Measurements from ENCODE around the gene DKKL1.
A peak's percentile ranks its signal among the peaks of the same experiment; 100 is the strongest.

DKKL1 gene

GRCh38 chr19:49338691-49339300 lies 24.9 kb upstream of the DKKL1 start:
- H3K27ac ChIP-seq (ENCODE audit: low read depth, low read length): no peak overlapping the region
- H3K36me3 ChIP-seq (ENCODE audit: insufficient read depth, low read length): no peaks in the 10 kb centered on the region
- H3K4me3 ChIP-seq (ENCODE audit: low read depth, low read length): peak overlapping the region; percentile 72
- H3K79me2 ChIP-seq (ENCODE audit: control insufficient read depth, insufficient read depth, low read length, unreplicated experiment): no peaks in the 10 kb centered on the region
- H3K27me3 ChIP-seq (ENCODE audit: insufficient read depth, low read length): no peaks in the 10 kb centered on the region
- H3K4me1 ChIP-seq (ENCODE audit: control insufficient read depth, insufficient read depth, low read length, unreplicated experiment): peaks cover 3% of the 10 kb centered on the region
- no peak overlapping the region for H2AFZ ChIP-seq (ENCODE audit: low read length, unreplicated experiment)

GRCh38 chr19:49339301-49340068 lies 24.2 kb upstream of the DKKL1 start:
- H3K27me3 ChIP-seq (ENCODE audit: insufficient read depth, low read length): no peaks in the 10 kb centered on the region
- no peaks in the 10 kb centered on the region for H3K79me2 ChIP-seq (ENCODE audit: control insufficient read depth, insufficient read depth, low read length, unreplicated experiment)
- no peak overlapping the region for H2AFZ ChIP-seq (ENCODE audit: low read length, unreplicated experiment)
- H3K36me3 ChIP-seq (ENCODE audit: insufficient read depth, low read length): no peaks in the 10 kb centered on the region
- H3K4me1 ChIP-seq (ENCODE audit: control insufficient read depth, insufficient read depth, low read length, unreplicated experiment): peaks cover 3% of the 10 kb centered on the region
- 0 out of 2 replicates have a peak overlapping the region, but pooled peaks have one; percentile 18 for H3K27ac ChIP-seq (ENCODE audit: low read depth, low read length)
- H3K4me3 ChIP-seq (ENCODE audit: low read depth, low read length): peak overlapping the region; percentile 72

- Histone ChIP-seq H3K27ac (ENCODE audit: low read depth, low read length) (peak overlapping the region; percentile 29; the same call in 1 of the 2 replicates), H3K4me3 (ENCODE audit: low read depth, low read length) (peak overlapping the region; percentile 72), H3K79me2 (ENCODE audit: control insufficient read depth, insufficient read depth, low read length, unreplicated experiment) (no peaks in the 10 kb centered on the region), H3K36me3 (ENCODE audit: insufficient read depth, low read length) (no peaks in the 10 kb centered on the region), H3K27me3 (ENCODE audit: insufficient read depth, low read length) (no peaks in the 10 kb centered on the region), H3K4me1 (ENCODE audit: control insufficient read depth, insufficient read depth, low read length, unreplicated experiment) (peaks cover 3% of the 10 kb centered on the region), H2AFZ (ENCODE audit: low read length, unreplicated experiment) (no peak overlapping the region)
Observed at GRCh38 chr19:49340069-49340864, 23.4 kb upstream of the DKKL1 start.

GRCh38 chr19:49340865-49341718 lies 22.6 kb upstream of the DKKL1 start:
- no peaks in the 10 kb centered on the region for H3K36me3 ChIP-seq (ENCODE audit: insufficient read depth, low read length)
- no peaks in the 10 kb centered on the region for H3K27me3 ChIP-seq (ENCODE audit: insufficient read depth, low read length)
- H3K79me2 ChIP-seq (ENCODE audit: control insufficient read depth, insufficient read depth, low read length, unreplicated experiment): no peaks in the 10 kb centered on the region
- H3K4me1 ChIP-seq (ENCODE audit: control insufficient read depth, insufficient read depth, low read length, unreplicated experiment): peaks cover 3% of the 10 kb centered on the region
- no peak overlapping the region for H3K4me3 ChIP-seq (ENCODE audit: low read depth, low read length)
- H3K27ac ChIP-seq (ENCODE audit: low read depth, low read length): no peak overlapping the region
- no peak overlapping the region for H2AFZ ChIP-seq (ENCODE audit: low read length, unreplicated experiment)

- H3K27me3 ChIP-seq (ENCODE audit: insufficient read depth, low read length): no peaks in the 10 kb centered on the region
- no peak overlapping the region for H3K4me3 ChIP-seq (ENCODE audit: low read depth, low read length)
- no peak overlapping the region for H3K27ac ChIP-seq (ENCODE audit: low read depth, low read length)
- H3K36me3 ChIP-seq (ENCODE audit: insufficient read depth, low read length): no peaks in the 10 kb centered on the region
- H2AFZ ChIP-seq (ENCODE audit: low read length, unreplicated experiment): no peak overlapping the region
- H3K79me2 ChIP-seq (ENCODE audit: control insufficient read depth, insufficient read depth, low read length, unreplicated experiment): no peaks in the 10 kb centered on the region
- H3K4me1 ChIP-seq (ENCODE audit: control insufficient read depth, insufficient read depth, low read length, unreplicated experiment): peaks cover 3% of the 10 kb centered on the region
Observed at GRCh38 chr19:49342291-49342721, 21.4 kb upstream of the DKKL1 start.

DNA sequence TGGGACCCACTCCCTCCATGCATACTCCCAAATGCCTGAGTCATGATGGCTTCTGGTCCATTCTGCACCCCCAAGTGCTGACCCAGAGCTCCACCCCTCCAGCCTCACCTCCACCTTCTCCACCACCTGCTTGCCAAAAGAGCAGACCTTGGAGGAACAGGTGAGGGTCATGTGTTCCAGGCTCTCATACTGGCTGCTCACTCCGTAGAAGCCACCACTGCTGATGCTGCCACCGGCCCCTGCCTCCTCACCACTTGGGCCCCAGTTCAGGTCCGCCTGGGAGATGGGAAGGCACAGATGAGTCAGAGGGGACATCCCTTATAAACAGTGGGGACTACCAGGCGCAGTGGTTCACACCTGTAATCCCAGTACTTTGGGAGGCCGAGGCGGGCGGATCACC lies 20.6 kb upstream of the DKKL1 start:
- Histone ChIP-seq H3K79me2 (ENCODE audit: control insufficient read depth, insufficient read depth, low read length, unreplicated experiment) (no peaks in the 10 kb centered on the region), H3K27me3 (ENCODE audit: insufficient read depth, low read length) (no peaks in the 10 kb centered on the region), H2AFZ (ENCODE audit: low read length, unreplicated experiment) (no peak overlapping the region), H3K27ac (ENCODE audit: low read depth, low read length) (no peak overlapping the region), H3K36me3 (ENCODE audit: insufficient read depth, low read length) (no peaks in the 10 kb centered on the region), H3K4me3 (ENCODE audit: low read depth, low read length) (no peak overlapping the region), H3K4me1 (ENCODE audit: control insufficient read depth, insufficient read depth, low read length, unreplicated experiment) (peaks cover 3% of the 10 kb centered on the region)

GRCh38 chr19:49344505-49345423 lies 18.9 kb upstream of the DKKL1 start:
- no peak overlapping the region for H3K4me3 ChIP-seq (ENCODE audit: low read depth, low read length)
- no peaks in the 10 kb centered on the region for H3K79me2 ChIP-seq (ENCODE audit: control insufficient read depth, insufficient read depth, low read length, unreplicated experiment)
- H3K36me3 ChIP-seq (ENCODE audit: insufficient read depth, low read length): peaks cover under 1% of the 10 kb centered on the region; the same call in 1 of the 2 replicates
- H3K27ac ChIP-seq (ENCODE audit: low read depth, low read length): no peak overlapping the region
- no peak overlapping the region for H2AFZ ChIP-seq (ENCODE audit: low read length, unreplicated experiment)
- H3K27me3 ChIP-seq (ENCODE audit: insufficient read depth, low read length): no peaks in the 10 kb centered on the region
- H3K4me1 ChIP-seq (ENCODE audit: control insufficient read depth, insufficient read depth, low read length, unreplicated experiment): peaks cover 3% of the 10 kb centered on the region

- no peaks in the 10 kb centered on the region for H3K79me2 ChIP-seq (ENCODE audit: control insufficient read depth, insufficient read depth, low read length, unreplicated experiment)
- no peak overlapping the region for H3K4me3 ChIP-seq (ENCODE audit: low read depth, low read length)
- no peaks in the 10 kb centered on the region for H3K4me1 ChIP-seq (ENCODE audit: control insufficient read depth, insufficient read depth, low read length, unreplicated experiment)
- no peak overlapping the region for H2AFZ ChIP-seq (ENCODE audit: low read length, unreplicated experiment)
- H3K36me3 ChIP-seq (ENCODE audit: insufficient read depth, low read length): peaks cover 3% of the 10 kb centered on the region; the same call in 1 of the 2 replicates
- H3K27me3 ChIP-seq (ENCODE audit: insufficient read depth, low read length): no peaks in the 10 kb centered on the region
- H3K27ac ChIP-seq (ENCODE audit: low read depth, low read length): no peak overlapping the region
Observed at GRCh38 chr19:49347191-49347590, 16.5 kb upstream of the DKKL1 start.

DNA sequence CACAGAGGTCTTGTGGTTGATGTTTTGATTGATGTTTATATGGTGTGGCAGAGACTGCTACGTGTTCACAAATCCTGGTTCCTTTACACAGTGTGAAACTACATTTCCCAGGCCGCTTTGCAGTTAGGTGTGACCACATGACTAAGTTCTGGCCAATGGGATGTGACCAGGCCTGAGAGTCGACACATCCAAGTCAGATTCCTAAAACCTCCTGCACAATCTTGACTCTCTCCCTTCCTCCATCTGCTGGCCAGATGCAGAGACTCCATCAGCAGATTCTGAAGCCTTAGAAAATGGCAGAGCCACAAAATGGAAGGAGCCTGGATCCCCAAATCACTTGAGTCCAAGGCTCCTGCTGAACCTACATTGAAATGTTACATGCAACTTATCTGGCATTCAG lies 15.8 kb upstream of the DKKL1 start:
- no peak overlapping the region for H2AFZ ChIP-seq (ENCODE audit: low read length, unreplicated experiment)
- H3K27ac ChIP-seq (ENCODE audit: low read depth, low read length): no peak overlapping the region
- no peaks in the 10 kb centered on the region for H3K4me1 ChIP-seq (ENCODE audit: control insufficient read depth, insufficient read depth, low read length, unreplicated experiment)
- no peaks in the 10 kb centered on the region for H3K27me3 ChIP-seq (ENCODE audit: insufficient read depth, low read length)
- peaks cover 3% of the 10 kb centered on the region; the same call in 1 of the 2 replicates for H3K36me3 ChIP-seq (ENCODE audit: insufficient read depth, low read length)
- no peak overlapping the region for H3K4me3 ChIP-seq (ENCODE audit: low read depth, low read length)
- no peaks in the 10 kb centered on the region for H3K79me2 ChIP-seq (ENCODE audit: control insufficient read depth, insufficient read depth, low read length, unreplicated experiment)

Data from ACC112 (cell line).